Stimulated activated naive CD4-positive, alpha-beta T cell treated with Interleukin-2 at 50 U/mL for 16 hours (primary cell): ENCODE measurements around the gene SULT1A3.
A peak's percentile ranks its signal among the peaks of the same experiment; 100 is the strongest.
"Not testable (repeated sequence)": the region's sequence is repeated elsewhere in the genome, so short reads cannot be mapped to it uniquely, and the experiment has no call there.

Source experiments
- DNase-seq: peaks from one replicate; lab custom pipeline; 2025; lab: John Stamatoyannopoulos, UW

The SULT1A3 gene

GRCh38 chr16:30186782-30187555 is 12.1 kb upstream of the SULT1A3 start:
- DNase-seq = peak; percentile 87

- DNase-seq = no peak
Measured at GRCh38 chr16:30187556-30187865, 11.5 kb upstream of the SULT1A3 start.

GRCh38 chr16:30187971-30188561 is 11.0 kb upstream of the SULT1A3 start:
- DNase-seq = no peak

- DNase-seq = not testable (repeated sequence)
Measured at GRCh38 chr16:30191158-30191557, 7.9 kb upstream of the SULT1A3 start.

- DNase-seq = not testable (repeated sequence)
Measured at GRCh38 chr16:30193098-30193497, 6.0 kb upstream of the SULT1A3 start.

- DNase-seq = not testable (repeated sequence)
Measured at GRCh38 chr16:30193615-30194014, 5.4 kb upstream of the SULT1A3 start, which contains the start of the genes BOLA2B and SLX1A. BOLA2B (minus strand) TSS chr16:30193666; CDS start chr16:30193595, 71 bp downstream. SLX1A (plus strand) TSS chr16:30193875; CDS start chr16:30194085, 210 bp downstream.

GRCh38 chr16:30194172-30194925 is 4.7 kb upstream of the SULT1A3 start:
- DNase-seq = not testable (repeated sequence)

GRCh38 chr16:30197001-30197400 is 2.1 kb upstream of the SULT1A3 start:
- not testable (repeated sequence) for DNase-seq

- DNase-seq = not testable (repeated sequence)
Measured at GRCh38 chr16:30199608-30200343, 721 bp downstream of the SULT1A3 start.

- DNase-seq = not testable (repeated sequence)
Measured at GRCh38 chr16:30205541-30206236, 6.6 kb downstream of the SULT1A3 start.

- not testable (repeated sequence) for DNase-seq
Measured at GRCh38 chr16:30206252-30206651, 7.2 kb downstream of the SULT1A3 start.

GRCh38 chr16:30207063-30207704 is 8.1 kb downstream of the SULT1A3 start:
- not testable (repeated sequence) for DNase-seq

GRCh38 chr16:30209032-30209431 is 10.0 kb downstream of the SULT1A3 start:
- DNase-seq = not testable (repeated sequence)

- DNase-seq = not testable (repeated sequence)
Measured at GRCh38 chr16:30211414-30211813, 12.4 kb downstream of the SULT1A3 start.

- DNase-seq = not testable (repeated sequence)
Measured at GRCh38 chr16:30217082-30217481, 18.0 kb downstream of the SULT1A3 start.

- not testable (repeated sequence) for DNase-seq
Measured at GRCh38 chr16:30248379-30248778, 49.3 kb downstream of the SULT1A3 start, which contains the start of gene NPIPB13. NPIPB13 (minus strand) TSS chr16:30248479; CDS start chr16:30245573, 2,906 bp downstream.
